ENCODE data around the gene OPCML.

Gene OPCML

GRCh38 chr11:132447761-132448160 lies 1084.5 kb downstream of the OPCML start:
- peaks cover 28% of the 10 kb centered on the region for H3K4me1 Mint-ChIP-seq
- no peaks in the 10 kb centered on the region for H3K9me3 Mint-ChIP-seq
- no peak for TF ChIP-seq CTCF (IDR thresholded peaks at IDR 0.05; ENCODE audit: unreplicated experiment in 3 of 3)
- H3K27me3 Mint-ChIP-seq (ENCODE audit: low read depth), result peaks cover 19% of the 10 kb centered on the region
- H3K27ac Mint-ChIP-seq, result no peak overlapping the region
- no peak overlapping the region for H3K4me3 Mint-ChIP-seq
- no peaks in the 10 kb centered on the region for H3K36me3 Mint-ChIP-seq (ENCODE audit: low read depth)

- H3K27ac Mint-ChIP-seq, result peak overlapping the region in 2 of 3 experiments; percentile 62 to 66
Measured at GRCh38 chr11:132445859-132446291, 1086.4 kb downstream of the OPCML start.

GRCh38 chr11:132444911-132445310 lies 1087.4 kb downstream of the OPCML start:
- peaks cover 15% of the 10 kb centered on the region for H3K27me3 Mint-ChIP-seq (ENCODE audit: low read depth)
- no peaks in the 10 kb centered on the region for H3K9me3 Mint-ChIP-seq
- H3K4me1 Mint-ChIP-seq, result peaks cover 24% of the 10 kb centered on the region
- H3K36me3 Mint-ChIP-seq (ENCODE audit: low read depth), result no peaks in the 10 kb centered on the region
- peak overlapping the region in 2 of 3 experiments; percentile 62 to 66 for H3K27ac Mint-ChIP-seq
- no peak for TF ChIP-seq CTCF (IDR thresholded peaks at IDR 0.05; ENCODE audit: unreplicated experiment in 3 of 3)
- no peak overlapping the region for H3K4me3 Mint-ChIP-seq

More at GRCh38 chr11:132445859-132446291, 1086.4 kb downstream of the OPCML start:
- no peak for TF ChIP-seq CTCF (IDR thresholded peaks at IDR 0.05; ENCODE audit: unreplicated experiment in 3 of 3)
- Mint-ChIP-seq H3K4me3 (peak overlapping the region in 2 of 3 experiments; percentile 12), H3K9me3 (no peaks in the 10 kb centered on the region), H3K36me3 (ENCODE audit: low read depth) (no peaks in the 10 kb centered on the region), H3K4me1 (peaks cover 24% of the 10 kb centered on the region), H3K27me3 (ENCODE audit: low read depth) (peaks cover 15% of the 10 kb centered on the region)

GRCh38 chr11:132439711-132440255 lies 1092.5 kb downstream of the OPCML start:
- H3K9me3 Mint-ChIP-seq, result no peaks in the 10 kb centered on the region
- peaks cover 1% of the 10 kb centered on the region for H3K4me1 Mint-ChIP-seq

GRCh38 chr11:132438418-132438817 lies 1093.9 kb downstream of the OPCML start:
- H3K36me3 Mint-ChIP-seq (ENCODE audit: low read depth), result no peaks in the 10 kb centered on the region
- TF ChIP-seq CTCF (IDR thresholded peaks at IDR 0.05; ENCODE audit: unreplicated experiment in 3 of 3), result no peak
- H3K4me3 Mint-ChIP-seq, result no peak overlapping the region
- H3K27ac Mint-ChIP-seq, result no peak overlapping the region
- H3K4me1 Mint-ChIP-seq, result no peaks in the 10 kb centered on the region
- H3K9me3 Mint-ChIP-seq, result no peaks in the 10 kb centered on the region
- peaks cover 9% of the 10 kb centered on the region for H3K27me3 Mint-ChIP-seq (ENCODE audit: low read depth)

More at GRCh38 chr11:132439711-132440255, 1092.5 kb downstream of the OPCML start:
- H3K36me3 Mint-ChIP-seq (ENCODE audit: low read depth), result no peaks in the 10 kb centered on the region
- H3K27ac Mint-ChIP-seq, result no peak overlapping the region
- H3K27me3 Mint-ChIP-seq (ENCODE audit: low read depth), result peaks cover 14% of the 10 kb centered on the region
- no peak overlapping the region for H3K4me3 Mint-ChIP-seq
- no peak for TF ChIP-seq CTCF (IDR thresholded peaks at IDR 0.05; ENCODE audit: unreplicated experiment in 3 of 3)

- no peaks in the 10 kb centered on the region for H3K9me3 Mint-ChIP-seq
- H3K36me3 Mint-ChIP-seq (ENCODE audit: low read depth), result no peaks in the 10 kb centered on the region
- TF ChIP-seq CTCF (IDR thresholded peaks at IDR 0.05; ENCODE audit: unreplicated experiment in 3 of 3), result no peak
- H3K27me3 Mint-ChIP-seq (ENCODE audit: low read depth), result peaks cover 8% of the 10 kb centered on the region
- peak overlapping the region; percentile 24 to 83 (median 32) for H3K27ac Mint-ChIP-seq
- H3K4me3 Mint-ChIP-seq, result no peak overlapping the region
- H3K4me1 Mint-ChIP-seq, result peaks cover 40% of the 10 kb centered on the region
Measured at GRCh38 chr11:132430429-132431062, 1101.8 kb downstream of the OPCML start.
